ENCODE data around the gene NCBP3.
A peak's percentile ranks its signal among the peaks of the same experiment; 100 is the strongest.

NCBP3 gene

DNA sequence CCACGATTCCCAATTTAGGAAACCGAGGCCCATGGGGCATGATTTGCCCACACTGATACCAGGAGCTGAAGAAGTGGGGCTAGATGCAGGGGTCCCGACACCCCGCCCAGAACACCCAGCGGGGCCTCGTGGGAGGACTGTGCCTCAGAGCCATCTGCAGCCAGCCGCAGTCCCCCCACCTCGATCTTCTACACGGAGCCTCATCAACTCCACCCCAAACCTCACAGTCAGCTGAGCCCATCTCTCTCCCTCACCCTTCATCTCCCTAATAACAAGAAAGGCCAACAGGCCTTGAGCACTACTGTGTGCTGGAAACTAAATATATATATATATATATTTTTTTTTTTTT lies 49.2 kb downstream of the NCBP3 start:
- Histone ChIP-seq H3K4me3 (ENCODE audit: low read length, poor library complexity, severe bottlenecking) (peak overlapping the region; percentile 19), H3K27me3 (ENCODE audit: insufficient read depth, low read length, poor library complexity, severe bottlenecking) (no peaks in the 10 kb centered on the region), H3K36me3 (ENCODE audit: insufficient read depth, low read length) (no peaks in the 10 kb centered on the region), H3K4me1 (ENCODE audit: insufficient read depth, low read length, poor library complexity, severe bottlenecking) (peaks cover 51% of the 10 kb centered on the region), H3F3A (ENCODE audit: low read depth) (peaks cover 4% of the 10 kb centered on the region; the same call in 1 of the 2 replicates), H3K9ac (ENCODE audit: low read depth, low read length, poor library complexity, severe bottlenecking) (peak overlapping the region; percentile 32), H2AFZ (ENCODE audit: low read length) (no peak overlapping the region), H3K9me3 (ENCODE audit: insufficient read depth, low read depth, low read length) (no peaks in the 10 kb centered on the region), H3K79me2 (ENCODE audit: insufficient read depth, low read length) (no peaks in the 10 kb centered on the region), H3K4me2 (ENCODE audit: low read depth, low read length, poor library complexity, severe bottlenecking) (peak overlapping the region; percentile 58), H4K20me1 (ENCODE audit: insufficient read depth, low read length, poor library complexity, severe bottlenecking) (no peaks in the 10 kb centered on the region), H3K9me2 (replicated peaks; ENCODE audit: low read depth, low read length) (no peaks in the 10 kb centered on the region)
- TF ChIP-seq, protein P1, sequence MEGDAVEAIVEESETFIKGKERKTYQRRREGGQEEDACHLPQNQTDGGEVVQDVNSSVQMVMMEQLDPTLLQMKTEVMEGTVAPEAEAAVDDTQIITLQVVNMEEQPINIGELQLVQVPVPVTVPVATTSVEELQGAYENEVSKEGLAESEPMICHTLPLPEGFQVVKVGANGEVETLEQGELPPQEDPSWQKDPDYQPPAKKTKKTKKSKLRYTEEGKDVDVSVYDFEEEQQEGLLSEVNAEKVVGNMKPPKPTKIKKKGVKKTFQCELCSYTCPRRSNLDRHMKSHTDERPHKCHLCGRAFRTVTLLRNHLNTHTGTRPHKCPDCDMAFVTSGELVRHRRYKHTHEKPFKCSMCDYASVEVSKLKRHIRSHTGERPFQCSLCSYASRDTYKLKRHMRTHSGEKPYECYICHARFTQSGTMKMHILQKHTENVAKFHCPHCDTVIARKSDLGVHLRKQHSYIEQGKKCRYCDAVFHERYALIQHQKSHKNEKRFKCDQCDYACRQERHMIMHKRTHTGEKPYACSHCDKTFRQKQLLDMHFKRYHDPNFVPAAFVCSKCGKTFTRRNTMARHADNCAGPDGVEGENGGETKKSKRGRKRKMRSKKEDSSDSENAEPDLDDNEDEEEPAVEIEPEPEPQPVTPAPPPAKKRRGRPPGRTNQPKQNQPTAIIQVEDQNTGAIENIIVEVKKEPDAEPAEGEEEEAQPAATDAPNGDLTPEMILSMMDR (conservative IDR thresholded peaks at IDR 0.05; ENCODE audit: low read length): no peak
- no peak for TF ChIP-seq EZH2phosphoT487 (IDR thresholded peaks at IDR 0.05; ENCODE audit: borderline replicate concordance)

DNA sequence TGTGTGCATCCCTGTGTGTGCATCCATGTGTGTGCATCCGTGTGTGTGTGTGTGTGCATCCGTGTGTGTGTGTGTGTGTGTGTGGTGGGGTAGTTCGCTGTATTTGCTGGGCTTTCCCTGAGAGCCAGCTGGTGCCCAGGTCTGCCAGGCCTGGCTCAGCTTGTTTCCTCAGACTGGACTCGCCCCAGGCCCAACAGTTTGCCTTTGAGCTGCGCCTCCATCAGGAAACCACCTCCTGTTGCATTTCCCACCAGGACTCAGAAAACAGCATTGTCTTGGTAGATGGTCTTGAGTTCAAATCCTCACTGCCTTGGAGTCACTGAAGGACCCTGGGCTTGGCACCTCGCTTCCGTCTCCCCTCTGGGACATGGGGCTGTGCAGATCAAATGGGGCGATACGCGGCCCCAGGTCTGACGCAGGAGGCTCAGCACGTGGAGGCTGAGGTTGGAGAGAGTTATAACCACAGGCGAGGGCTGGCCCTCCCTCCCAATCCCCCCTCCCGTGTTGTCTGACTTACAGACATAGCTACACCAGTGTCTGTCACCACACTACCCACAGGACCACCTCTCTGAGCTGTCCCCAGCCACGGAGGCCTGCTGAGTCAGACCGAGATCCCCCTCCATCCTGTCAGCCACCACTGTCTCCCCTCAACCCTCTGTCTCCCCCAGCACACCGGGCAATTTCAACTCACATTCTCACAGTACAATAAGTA lies 49.8 kb downstream of the NCBP3 start:
- peaks cover 56% of the 10 kb centered on the region for H3K4me1 ChIP-seq (ENCODE audit: insufficient read depth, low read length, poor library complexity, severe bottlenecking)
- no peaks in the 10 kb centered on the region for H4K20me1 ChIP-seq (ENCODE audit: insufficient read depth, low read length, poor library complexity, severe bottlenecking)
- H3K9me2 ChIP-seq (replicated peaks; ENCODE audit: low read depth, low read length): no peaks in the 10 kb centered on the region
- peak overlapping the region; percentile 32 for H3K9ac ChIP-seq (ENCODE audit: low read depth, low read length, poor library complexity, severe bottlenecking)
- no peak overlapping the region for H2AFZ ChIP-seq (ENCODE audit: low read length)
- H3K36me3 ChIP-seq (ENCODE audit: insufficient read depth, low read length): no peaks in the 10 kb centered on the region
- H3K79me2 ChIP-seq (ENCODE audit: insufficient read depth, low read length): no peaks in the 10 kb centered on the region
- TF ChIP-seq, protein P1 (conservative IDR thresholded peaks at IDR 0.05; ENCODE audit: low read length): no peak
- no peak for TF ChIP-seq EZH2phosphoT487 (IDR thresholded peaks at IDR 0.05; ENCODE audit: borderline replicate concordance)
- peak overlapping the region; percentile 58 for H3K4me2 ChIP-seq (ENCODE audit: low read depth, low read length, poor library complexity, severe bottlenecking)
- peak overlapping the region; percentile 19 for H3K4me3 ChIP-seq (ENCODE audit: low read length, poor library complexity, severe bottlenecking)
- H3K27me3 ChIP-seq (ENCODE audit: insufficient read depth, low read length, poor library complexity, severe bottlenecking): no peaks in the 10 kb centered on the region
- no peaks in the 10 kb centered on the region for H3K9me3 ChIP-seq (ENCODE audit: insufficient read depth, low read depth, low read length)
- H3F3A ChIP-seq (ENCODE audit: low read depth): peaks cover 4% of the 10 kb centered on the region; the same call in 1 of the 2 replicates

DNA sequence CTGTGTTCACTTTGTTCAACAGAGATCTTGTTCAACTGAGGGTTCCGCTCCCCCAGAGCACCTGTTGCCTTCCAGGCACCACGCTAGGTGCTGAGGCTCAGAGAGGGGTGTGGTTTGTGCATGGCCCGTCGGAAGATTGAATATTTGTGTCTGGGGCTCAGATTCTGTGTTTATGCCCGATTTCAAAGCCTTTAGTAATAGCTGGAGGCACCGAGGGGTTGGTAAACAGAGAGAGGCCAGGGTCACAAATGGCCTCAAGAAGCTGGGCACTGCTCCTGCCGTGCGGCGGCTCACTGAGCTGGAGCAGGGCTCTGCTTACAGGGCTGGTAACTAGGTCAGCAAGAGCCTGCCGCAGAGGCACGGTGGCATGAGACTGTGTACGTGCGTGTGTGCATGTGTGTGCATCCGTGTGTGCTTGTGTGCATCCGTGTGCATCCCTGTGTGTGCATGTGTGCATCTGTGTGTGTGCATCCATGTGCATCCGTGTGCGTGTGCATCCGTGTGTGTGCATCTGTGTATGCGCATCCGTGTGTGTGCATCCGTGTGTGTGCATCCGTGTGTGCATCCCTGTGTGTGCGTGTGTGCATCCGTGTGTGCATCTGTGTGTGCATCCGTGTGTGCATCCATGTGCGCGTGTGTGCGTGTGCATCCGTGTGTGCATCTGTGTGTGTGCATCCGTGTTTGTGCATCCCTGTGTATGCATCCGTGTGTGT lies 50.5 kb downstream of the NCBP3 start:
- Histone ChIP-seq H3K36me3 (ENCODE audit: insufficient read depth, low read length) (no peaks in the 10 kb centered on the region), H3K4me3 (ENCODE audit: low read length, poor library complexity, severe bottlenecking) (no peak overlapping the region), H3K79me2 (ENCODE audit: insufficient read depth, low read length) (no peaks in the 10 kb centered on the region), H3K9me2 (replicated peaks; ENCODE audit: low read depth, low read length) (no peaks in the 10 kb centered on the region), H4K20me1 (ENCODE audit: insufficient read depth, low read length, poor library complexity, severe bottlenecking) (no peaks in the 10 kb centered on the region), H3K27me3 (ENCODE audit: insufficient read depth, low read length, poor library complexity, severe bottlenecking) (no peaks in the 10 kb centered on the region), H3K4me1 (ENCODE audit: insufficient read depth, low read length, poor library complexity, severe bottlenecking) (peaks cover 58% of the 10 kb centered on the region), H3K9me3 (ENCODE audit: insufficient read depth, low read depth, low read length) (no peaks in the 10 kb centered on the region), H3F3A (ENCODE audit: low read depth) (peaks cover 4% of the 10 kb centered on the region; the same call in 1 of the 2 replicates), H3K9ac (ENCODE audit: low read depth, low read length, poor library complexity, severe bottlenecking) (peak overlapping the region; percentile 44), H3K4me2 (ENCODE audit: low read depth, low read length, poor library complexity, severe bottlenecking) (peak overlapping the region; percentile 58), H2AFZ (ENCODE audit: low read length) (peak overlapping the region; percentile 67; the same call in 1 of the 2 replicates)
- no peak for TF ChIP-seq EZH2phosphoT487 (IDR thresholded peaks at IDR 0.05; ENCODE audit: borderline replicate concordance)
